IMR-90 (cell line): ENCODE measurements around the gene SYT6. TPM values are rescaled to one million over a fixed set of nuclear protein-coding genes. Genes with fewer than 3 reads are reported as not detected.

ENCODE experiments used
- ATAC-seq: fragments of 200-7000 bp; cut with Tn5 transposase; 2 replicates; pipeline ENCODE4 v1.9.1; 2020; ENCODE audit warnings: low read depth, mild to moderate bottlenecking, moderate library complexity
- BruUV-seq: library from RNA; stranded (reverse); fragments of 400-500 nt; replicated peaks from 2 replicates; lab custom pipeline; 2021; lab: Mats Ljungman, UMichigan
- CTCF ChIA-PET: fragments of 300-600 bp; formaldehyde crosslinking; extraction: SDS; loops from one replicate; lab custom pipeline; 2021; ENCODE audit warnings: antibody characterized with exemption; lab: Yijun Ruan, JAX
- POLR2A ChIA-PET: fragments of 300-600 bp; sonication (Branson Sonifier 250); formaldehyde crosslinking; loops from one replicate; lab custom pipeline; 2022; ENCODE audit warnings: antibody characterized with exemption; ENCODE audit not compliant: unreplicated experiment; lab: Charles Lee
- DNase-seq: peaks from one replicate; pipeline ENCODE4 v3.0.0; 2013
- H2AFZ ChIP-seq: replicated peaks from 2 replicates; pipeline ENCODE3; 2013; ENCODE audit warnings: low read length, mild to moderate bottlenecking; ENCODE audit not compliant: poor library complexity
- H2AK5ac ChIP-seq: 2 replicates; pipeline ENCODE4 v1.6.1; 2013; ENCODE audit warnings: low read depth, low read length, inconsistent platforms
- H2AK9ac ChIP-seq: replicated peaks from 2 replicates; pipeline ENCODE3; 2013; ENCODE audit warnings: mild to moderate bottlenecking, low read depth, low read length, moderate library complexity; ENCODE audit not compliant: poor library complexity
- H2BK120ac ChIP-seq: 2 replicates; pipeline ENCODE4 v1.6.1; 2013; ENCODE audit warnings: low read depth, low read length, inconsistent platforms
- H2BK15ac ChIP-seq: 3 replicates; pipeline ENCODE4 v1.6.1; 2013; ENCODE audit warnings: low read depth, low read length, inconsistent platforms
- H2BK20ac ChIP-seq: 2 replicates; pipeline ENCODE4 v1.6.1; 2013; ENCODE audit warnings: low read depth, mild to moderate bottlenecking, inconsistent platforms, low read length, moderate library complexity
- H2BK5ac ChIP-seq: 2 replicates; pipeline ENCODE4 v1.6.1; 2013; ENCODE audit warnings: mild to moderate bottlenecking, low read depth, low read length, inconsistent platforms; ENCODE audit not compliant: poor library complexity, severe bottlenecking
- H3K14ac ChIP-seq: replicated peaks from 2 replicates; pipeline ENCODE4 v1.6.1; 2013; ENCODE audit warnings: low read depth, low read length, inconsistent platforms
- H3K18ac ChIP-seq: 2 replicates; pipeline ENCODE4 v1.6.1; 2013; ENCODE audit warnings: low read depth, low read length, control low read depth
- H3K23ac ChIP-seq: 2 replicates; pipeline ENCODE4 v1.6.1; 2013; ENCODE audit warnings: low read depth, low read length, inconsistent platforms
- H3K27ac ChIP-seq: 2 replicates; pipeline ENCODE4 v1.5.1; 2013; ENCODE audit warnings: mild to moderate bottlenecking, control low read depth, low read length; ENCODE audit not compliant: insufficient read depth
- H3K27me3 ChIP-seq: 2 replicates; pipeline ENCODE4 v1.6.1; 2013; ENCODE audit warnings: low read length; ENCODE audit not compliant: control insufficient read depth, insufficient read depth
- H3K36me3 ChIP-seq: 2 replicates; pipeline ENCODE4 v1.6.1; 2013; ENCODE audit warnings: low read length, mixed read lengths; ENCODE audit not compliant: control insufficient read depth, insufficient read depth
- H3K4ac ChIP-seq: 2 replicates; pipeline ENCODE4 v1.6.1; 2013; ENCODE audit warnings: low read depth, low read length, inconsistent platforms
- H3K4me1 ChIP-seq: 2 replicates; pipeline ENCODE4 v1.6.1; 2013; ENCODE audit warnings: low read length, mixed read lengths; ENCODE audit not compliant: control insufficient read depth, insufficient read depth
- H3K4me2 ChIP-seq: 2 replicates; pipeline ENCODE4 v1.6.1; 2013; ENCODE audit warnings: low read depth, mild to moderate bottlenecking, control low read depth, low read length, moderate library complexity
- H3K4me3 ChIP-seq: 2 replicates; pipeline ENCODE4 v1.5.1; 2013; ENCODE audit warnings: low read depth, mild to moderate bottlenecking, control low read depth, low read length, moderate library complexity; ENCODE audit not compliant: insufficient read depth
- H3K56ac ChIP-seq: 2 replicates; pipeline ENCODE4 v1.6.1; 2013; ENCODE audit warnings: low read length, inconsistent platforms; ENCODE audit not compliant: insufficient read depth; ENCODE audit errors: extremely low read depth
- H3K79me1 ChIP-seq, 2 experiments: 2 replicates each; pipeline ENCODE4 v1.6.1; 2013; ENCODE audit warnings: low read length in 2 of 2, inconsistent platforms in 1 of 2, low read depth in 1 of 2
- H3K9ac ChIP-seq: 2 replicates; pipeline ENCODE4 v1.6.1; 2013; ENCODE audit warnings: low read depth, low read length, control low read depth
- H3K9me1 ChIP-seq: 2 replicates; pipeline ENCODE4 v1.6.1; 2013; ENCODE audit warnings: low read length, inconsistent platforms; ENCODE audit not compliant: insufficient read depth
- H3K9me3 ChIP-seq: 2 replicates; pipeline ENCODE4 v1.6.1; 2013; ENCODE audit warnings: low read length; ENCODE audit not compliant: control insufficient read depth, insufficient read depth
- H4K20me1 ChIP-seq: 2 replicates; pipeline ENCODE4 v1.6.1; 2013; ENCODE audit warnings: low read length, inconsistent platforms; ENCODE audit not compliant: insufficient read depth
- H4K5ac ChIP-seq: 2 replicates; pipeline ENCODE4 v1.6.1; 2013; ENCODE audit warnings: mild to moderate bottlenecking, low read depth, low read length, control low read depth
- H4K8ac ChIP-seq, 2 experiments: 2 replicates each; pipeline ENCODE4 v1.6.1; 2013; ENCODE audit warnings: low read depth in 2 of 2, low read length in 2 of 2, control low read depth in 1 of 2, inconsistent platforms in 1 of 2
- H4K91ac ChIP-seq: 2 replicates; pipeline ENCODE4 v1.6.1; 2013; ENCODE audit warnings: low read depth, low read length, inconsistent platforms; ENCODE audit not compliant: insufficient read depth
- CHD1 ChIP-seq: IDR thresholded peaks from 2 replicates; pipeline ENCODE4 v1.6.1; 2012; ENCODE audit warnings: low read depth, low read length, improper control_type of control experiment
- FOS ChIP-seq: fragments of 150-350 bp; IDR thresholded peaks from 2 replicates; pipeline ENCODE4 v1.6.1; 2016; ENCODE audit warnings: low read depth, low read length
- MAFK ChIP-seq: IDR thresholded peaks from 2 replicates; pipeline ENCODE4 v1.6.1; 2012; ENCODE audit warnings: low read depth, low read length, improper control_type of control experiment
- MAZ ChIP-seq: IDR thresholded peaks from 2 replicates; pipeline ENCODE4 v1.6.1; 2012; ENCODE audit warnings: low read depth, mild to moderate bottlenecking, low read length, improper control_type of control experiment, moderate library complexity, borderline replicate concordance
- MXI1 ChIP-seq: IDR thresholded peaks from 2 replicates; pipeline ENCODE4 v1.6.1; 2012; ENCODE audit warnings: low read depth, mild to moderate bottlenecking, low read length, moderate library complexity, borderline replicate concordance
- NFE2L2 ChIP-seq: fragments of 150-350 bp; IDR thresholded peaks from 2 replicates; pipeline ENCODE4 v1.6.1; 2016; ENCODE audit warnings: low read depth, mild to moderate bottlenecking, low read length
- POLR2A ChIP-seq: IDR thresholded peaks from 2 replicates; pipeline ENCODE4 v1.6.1; 2012; ENCODE audit warnings: mild to moderate bottlenecking, low read depth, low read length
- RAD21 ChIP-seq: IDR thresholded peaks from 2 replicates; pipeline ENCODE4 v1.6.1; 2012; ENCODE audit warnings: low read length, improper control_type of control experiment
- RCOR1 ChIP-seq: IDR thresholded peaks from 2 replicates; pipeline ENCODE4 v1.6.1; 2012; ENCODE audit warnings: mild to moderate bottlenecking, low read length, improper control_type of control experiment; ENCODE audit not compliant: insufficient replicate concordance
- RFX5 ChIP-seq: IDR thresholded peaks from 2 replicates; pipeline ENCODE4 v1.8.0; 2012; ENCODE audit warnings: low read depth, mild to moderate bottlenecking, low read length, moderate library complexity
- SMC3 ChIP-seq: fragments of 150-350 bp; IDR thresholded peaks from 2 replicates; pipeline ENCODE4 v1.6.1; 2016; ENCODE audit warnings: low read depth, mild to moderate bottlenecking, antibody characterized with exemption, low read length, moderate library complexity
- WGBS, 2 experiments: methylation state at CpG; one replicate each; pipeline versions ENCODE4 v1.1.5 to v1.1.7; 2013; ENCODE audit warnings: missing lambda C conversion rate in 2 of 2; ENCODE audit not compliant: insufficient read length in 1 of 2; ENCODE audit errors: extremely low coverage in 2 of 2; 5-methylcytosine and 5-hydroxymethylcytosine counted together
- dilution Hi-C: fragments of 300-500 bp; cut with HindIII; formaldehyde crosslinking; loops from one replicate; pipeline ENCODE4 v1.14.3; 2018; ENCODE audit warnings: low sequenced_read_pairs; ENCODE audit not compliant: unreplicated experiment
- in situ Hi-C: fragments of 300-500 bp; cut with MboI; formaldehyde crosslinking; loops from 3 replicates; pipeline ENCODE4 v1.14.3; 2019; ENCODE audit warnings: low sequenced_read_pairs, inconsistent platforms, mixed read lengths
- intact Hi-C: fragments of 100-400 bp; cut with micrococcal nuclease; formaldehyde crosslinking; loops from 2 replicates; pipeline ENCODE4 v1.10.0; 2022
- polyA plus RNA-seq, 3 experiments: library from polyadenylated mRNA; depleted of rRNA; stranded (reverse); fragments of >200 nt; gene quantifications; 2 replicates each; pipeline ENCODE4 v1.2.3, GENCODE V29; 2012; ENCODE audit warnings: low replicate concordance in 1 of 3
- total RNA-seq: library from RNA; depleted of rRNA; stranded (reverse); fragments of >200 nt; gene quantifications from 2 replicates; pipeline ENCODE4 v1.2.3, GENCODE V29; 2012
- TF ChIP-seq, protein P1 (sequence below): conservative IDR thresholded peaks from 2 replicates; pipeline ENCODE4 v1.5.1; 2012; ENCODE audit warnings: mild to moderate bottlenecking, low read depth, low read length, improper control_type of control experiment
- TF ChIP-seq, protein P2 (sequence below): fragments of 150-350 bp; IDR thresholded peaks from 2 replicates; pipeline ENCODE4 v1.6.1; 2016; ENCODE audit warnings: low read depth, mild to moderate bottlenecking, low read length, moderate library complexity, borderline replicate concordance
- TF ChIP-seq, protein P3 (sequence below): fragments of 150-350 bp; IDR thresholded peaks from 2 replicates; pipeline ENCODE4 v1.6.1; 2017; ENCODE audit warnings: mild to moderate bottlenecking, antibody characterized with exemption, low read length, low read depth

The SYT6 gene
- total and polyA plus RNA-seq, 2 of the 4 experiments (the other 2 are of a cell fraction), result not detected

DNA sequence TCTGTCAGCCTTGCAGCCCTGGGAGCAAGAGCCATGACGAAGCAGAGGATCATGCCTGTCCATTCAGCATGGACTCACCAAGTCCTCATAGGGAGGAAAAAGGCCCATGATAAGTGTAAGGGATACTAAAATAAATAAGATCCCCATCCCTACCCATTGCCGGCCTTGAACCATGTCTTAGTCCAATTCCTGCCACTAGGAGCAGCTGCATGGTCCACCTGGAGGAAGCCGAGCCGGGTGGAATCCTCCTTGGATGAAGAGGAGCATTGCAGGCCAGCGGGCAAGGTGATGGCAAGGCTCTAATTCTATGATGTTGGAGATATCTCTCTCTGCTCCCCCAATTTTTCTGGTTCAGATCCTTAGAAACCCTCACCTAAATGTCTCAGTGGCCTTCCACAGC is 38.7 kb upstream of the SYT6 start:
- Histone ChIP-seq H4K8ac (no peak overlapping the region), H3K4me3 (no peak overlapping the region), H3K9ac (no peak overlapping the region), H3K4me1 (no peaks in the 10 kb centered on the region), H2BK5ac (no peak overlapping the region), H4K5ac (no peak overlapping the region), H3K23ac (no peak overlapping the region), H2BK20ac (no peak overlapping the region), H2BK120ac (no peak overlapping the region), H3K56ac (no peak overlapping the region), H3K9me1 (no peaks in the 10 kb centered on the region), H2AK5ac (no peak overlapping the region), H3K4ac (no peak overlapping the region), H3K27me3 (peaks cover 3% of the 10 kb centered on the region; the same call in 1 of the 2 replicates), H2BK15ac (no peak overlapping the region), H3K4me2 (no peak overlapping the region), H2AK9ac (no peak overlapping the region), H3K14ac (no peak overlapping the region), H3K36me3 (no peaks in the 10 kb centered on the region), H2AFZ (no peak overlapping the region), H3K18ac (no peak overlapping the region), H4K20me1 (no peaks in the 10 kb centered on the region), H3K9me3 (no peaks in the 10 kb centered on the region), H3K79me1 (no peaks in the 10 kb centered on the region), H3K27ac (no peak overlapping the region), H4K91ac (no peak overlapping the region)
- BruUV-seq, result no TSS peak
- no CpG with 5 or more reads among the region's 5 CpGs for WGBS, 2 experiments
- no peak for DNase-seq
- in situ Hi-C loops, result no loop called here
- TF ChIP-seq, protein P1, sequence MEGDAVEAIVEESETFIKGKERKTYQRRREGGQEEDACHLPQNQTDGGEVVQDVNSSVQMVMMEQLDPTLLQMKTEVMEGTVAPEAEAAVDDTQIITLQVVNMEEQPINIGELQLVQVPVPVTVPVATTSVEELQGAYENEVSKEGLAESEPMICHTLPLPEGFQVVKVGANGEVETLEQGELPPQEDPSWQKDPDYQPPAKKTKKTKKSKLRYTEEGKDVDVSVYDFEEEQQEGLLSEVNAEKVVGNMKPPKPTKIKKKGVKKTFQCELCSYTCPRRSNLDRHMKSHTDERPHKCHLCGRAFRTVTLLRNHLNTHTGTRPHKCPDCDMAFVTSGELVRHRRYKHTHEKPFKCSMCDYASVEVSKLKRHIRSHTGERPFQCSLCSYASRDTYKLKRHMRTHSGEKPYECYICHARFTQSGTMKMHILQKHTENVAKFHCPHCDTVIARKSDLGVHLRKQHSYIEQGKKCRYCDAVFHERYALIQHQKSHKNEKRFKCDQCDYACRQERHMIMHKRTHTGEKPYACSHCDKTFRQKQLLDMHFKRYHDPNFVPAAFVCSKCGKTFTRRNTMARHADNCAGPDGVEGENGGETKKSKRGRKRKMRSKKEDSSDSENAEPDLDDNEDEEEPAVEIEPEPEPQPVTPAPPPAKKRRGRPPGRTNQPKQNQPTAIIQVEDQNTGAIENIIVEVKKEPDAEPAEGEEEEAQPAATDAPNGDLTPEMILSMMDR, result no peak
- TF ChIP-seq MAFK (no peak), FOS (no peak), SMC3 (no peak), NFE2L2 (no peak), RFX5 (no peak), RAD21 (no peak), POLR2A (no peak), CHD1 (no peak), RCOR1 (no peak), MAZ (no peak), MXI1 (no peak)
- TF ChIP-seq, protein P2, sequence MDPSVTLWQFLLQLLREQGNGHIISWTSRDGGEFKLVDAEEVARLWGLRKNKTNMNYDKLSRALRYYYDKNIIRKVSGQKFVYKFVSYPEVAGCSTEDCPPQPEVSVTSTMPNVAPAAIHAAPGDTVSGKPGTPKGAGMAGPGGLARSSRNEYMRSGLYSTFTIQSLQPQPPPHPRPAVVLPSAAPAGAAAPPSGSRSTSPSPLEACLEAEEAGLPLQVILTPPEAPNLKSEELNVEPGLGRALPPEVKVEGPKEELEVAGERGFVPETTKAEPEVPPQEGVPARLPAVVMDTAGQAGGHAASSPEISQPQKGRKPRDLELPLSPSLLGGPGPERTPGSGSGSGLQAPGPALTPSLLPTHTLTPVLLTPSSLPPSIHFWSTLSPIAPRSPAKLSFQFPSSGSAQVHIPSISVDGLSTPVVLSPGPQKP, result no peak
- TF ChIP-seq, protein P3, sequence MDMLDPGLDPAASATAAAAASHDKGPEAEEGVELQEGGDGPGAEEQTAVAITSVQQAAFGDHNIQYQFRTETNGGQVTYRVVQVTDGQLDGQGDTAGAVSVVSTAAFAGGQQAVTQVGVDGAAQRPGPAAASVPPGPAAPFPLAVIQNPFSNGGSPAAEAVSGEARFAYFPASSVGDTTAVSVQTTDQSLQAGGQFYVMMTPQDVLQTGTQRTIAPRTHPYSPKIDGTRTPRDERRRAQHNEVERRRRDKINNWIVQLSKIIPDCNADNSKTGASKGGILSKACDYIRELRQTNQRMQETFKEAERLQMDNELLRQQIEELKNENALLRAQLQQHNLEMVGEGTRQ, result no peak
- ChIA-PET CTCF (no interaction called here), POLR2A (no interaction called here)
- intact Hi-C loops, result no loop called here
- ATAC-seq, result no peak
- dilution Hi-C loops, result no loop called here
